Measurements from ENCODE around the gene ATP2B2.

DNA sequence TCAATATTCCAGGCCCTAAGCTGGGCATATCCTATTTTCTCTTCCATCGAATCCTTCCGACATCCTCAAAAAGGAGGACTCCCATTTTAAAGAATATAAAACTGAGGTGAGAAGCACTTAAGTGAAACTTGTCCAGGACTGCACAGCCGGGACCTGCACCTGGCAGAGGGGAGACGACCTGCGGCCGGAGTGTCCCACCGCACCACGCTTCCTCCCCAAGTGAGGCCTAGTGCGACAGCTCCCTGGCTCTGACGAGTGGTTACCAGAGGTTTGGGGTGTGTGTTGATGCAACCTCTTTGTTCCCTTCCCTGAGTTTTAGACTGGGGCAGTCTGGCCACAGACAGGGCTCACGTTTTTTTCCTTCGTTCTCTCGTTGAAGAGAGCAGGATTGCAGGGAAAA is 24.9 kb upstream of the ATP2B2 start:
- TF ChIP-seq, protein P1, sequence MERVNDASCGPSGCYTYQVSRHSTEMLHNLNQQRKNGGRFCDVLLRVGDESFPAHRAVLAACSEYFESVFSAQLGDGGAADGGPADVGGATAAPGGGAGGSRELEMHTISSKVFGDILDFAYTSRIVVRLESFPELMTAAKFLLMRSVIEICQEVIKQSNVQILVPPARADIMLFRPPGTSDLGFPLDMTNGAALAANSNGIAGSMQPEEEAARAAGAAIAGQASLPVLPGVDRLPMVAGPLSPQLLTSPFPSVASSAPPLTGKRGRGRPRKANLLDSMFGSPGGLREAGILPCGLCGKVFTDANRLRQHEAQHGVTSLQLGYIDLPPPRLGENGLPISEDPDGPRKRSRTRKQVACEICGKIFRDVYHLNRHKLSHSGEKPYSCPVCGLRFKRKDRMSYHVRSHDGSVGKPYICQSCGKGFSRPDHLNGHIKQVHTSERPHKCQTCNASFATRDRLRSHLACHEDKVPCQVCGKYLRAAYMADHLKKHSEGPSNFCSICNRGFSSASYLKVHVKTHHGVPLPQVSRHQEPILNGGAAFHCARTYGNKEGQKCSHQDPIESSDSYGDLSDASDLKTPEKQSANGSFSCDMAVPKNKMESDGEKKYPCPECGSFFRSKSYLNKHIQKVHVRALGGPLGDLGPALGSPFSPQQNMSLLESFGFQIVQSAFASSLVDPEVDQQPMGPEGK (tag by site-specific recombination; IDR thresholded peaks at IDR 0.05): no peak
- TF ChIP-seq, protein P2, sequence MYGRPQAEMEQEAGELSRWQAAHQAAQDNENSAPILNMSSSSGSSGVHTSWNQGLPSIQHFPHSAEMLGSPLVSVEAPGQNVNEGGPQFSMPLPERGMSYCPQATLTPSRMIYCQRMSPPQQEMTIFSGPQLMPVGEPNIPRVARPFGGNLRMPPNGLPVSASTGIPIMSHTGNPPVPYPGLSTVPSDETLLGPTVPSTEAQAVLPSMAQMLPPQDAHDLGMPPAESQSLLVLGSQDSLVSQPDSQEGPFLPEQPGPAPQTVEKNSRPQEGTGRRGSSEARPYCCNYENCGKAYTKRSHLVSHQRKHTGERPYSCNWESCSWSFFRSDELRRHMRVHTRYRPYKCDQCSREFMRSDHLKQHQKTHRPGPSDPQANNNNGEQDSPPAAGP (tag by site-specific recombination; IDR thresholded peaks at IDR 0.05): no peak
- TF ChIP-seq, protein P3, sequence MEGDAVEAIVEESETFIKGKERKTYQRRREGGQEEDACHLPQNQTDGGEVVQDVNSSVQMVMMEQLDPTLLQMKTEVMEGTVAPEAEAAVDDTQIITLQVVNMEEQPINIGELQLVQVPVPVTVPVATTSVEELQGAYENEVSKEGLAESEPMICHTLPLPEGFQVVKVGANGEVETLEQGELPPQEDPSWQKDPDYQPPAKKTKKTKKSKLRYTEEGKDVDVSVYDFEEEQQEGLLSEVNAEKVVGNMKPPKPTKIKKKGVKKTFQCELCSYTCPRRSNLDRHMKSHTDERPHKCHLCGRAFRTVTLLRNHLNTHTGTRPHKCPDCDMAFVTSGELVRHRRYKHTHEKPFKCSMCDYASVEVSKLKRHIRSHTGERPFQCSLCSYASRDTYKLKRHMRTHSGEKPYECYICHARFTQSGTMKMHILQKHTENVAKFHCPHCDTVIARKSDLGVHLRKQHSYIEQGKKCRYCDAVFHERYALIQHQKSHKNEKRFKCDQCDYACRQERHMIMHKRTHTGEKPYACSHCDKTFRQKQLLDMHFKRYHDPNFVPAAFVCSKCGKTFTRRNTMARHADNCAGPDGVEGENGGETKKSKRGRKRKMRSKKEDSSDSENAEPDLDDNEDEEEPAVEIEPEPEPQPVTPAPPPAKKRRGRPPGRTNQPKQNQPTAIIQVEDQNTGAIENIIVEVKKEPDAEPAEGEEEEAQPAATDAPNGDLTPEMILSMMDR (tag by site-specific recombination; IDR thresholded peaks at IDR 0.05): no peak
- TF ChIP-seq ZNF121 (tag by site-specific recombination; IDR thresholded peaks at IDR 0.05) (no peak), SP2 (tag by site-specific recombination; IDR thresholded peaks at IDR 0.05) (no peak), BCL11A (tag by site-specific recombination; IDR thresholded peaks at IDR 0.05; ENCODE audit: low read depth) (no peak), ZNF138 (tag by site-specific recombination; IDR thresholded peaks at IDR 0.05; ENCODE audit: borderline replicate concordance) (no peak), OSR2 (tag by site-specific recombination; IDR thresholded peaks at IDR 0.05) (no peak), ZNF223 (tag by site-specific recombination; IDR thresholded peaks at IDR 0.05) (no peak), ZNF561 (tag by site-specific recombination; IDR thresholded peaks at IDR 0.05; ENCODE audit: borderline replicate concordance) (no peak), ZNF202 (tag by site-specific recombination; IDR thresholded peaks at IDR 0.05; ENCODE audit: borderline replicate concordance) (no peak)
